Stimulated activated CD4-positive, alpha-beta T cell treated with anti-CD3 and anti-CD28 coated beads, Interleukin-12 subunit alpha, Interleukin-12 subunit beta, amount 100 ng/mL, for 4 hours (primary cell): ENCODE data around the gene IL10RA.
"Not testable (repeated sequence)": the region's sequence is repeated elsewhere in the genome, so short reads cannot be mapped to it uniquely, and the experiment has no call there.

Experiments used
- DNase-seq: peaks from one replicate; pipeline ENCODE4 v3.0.0-alpha.2; 2020

Gene IL10RA

DNA sequence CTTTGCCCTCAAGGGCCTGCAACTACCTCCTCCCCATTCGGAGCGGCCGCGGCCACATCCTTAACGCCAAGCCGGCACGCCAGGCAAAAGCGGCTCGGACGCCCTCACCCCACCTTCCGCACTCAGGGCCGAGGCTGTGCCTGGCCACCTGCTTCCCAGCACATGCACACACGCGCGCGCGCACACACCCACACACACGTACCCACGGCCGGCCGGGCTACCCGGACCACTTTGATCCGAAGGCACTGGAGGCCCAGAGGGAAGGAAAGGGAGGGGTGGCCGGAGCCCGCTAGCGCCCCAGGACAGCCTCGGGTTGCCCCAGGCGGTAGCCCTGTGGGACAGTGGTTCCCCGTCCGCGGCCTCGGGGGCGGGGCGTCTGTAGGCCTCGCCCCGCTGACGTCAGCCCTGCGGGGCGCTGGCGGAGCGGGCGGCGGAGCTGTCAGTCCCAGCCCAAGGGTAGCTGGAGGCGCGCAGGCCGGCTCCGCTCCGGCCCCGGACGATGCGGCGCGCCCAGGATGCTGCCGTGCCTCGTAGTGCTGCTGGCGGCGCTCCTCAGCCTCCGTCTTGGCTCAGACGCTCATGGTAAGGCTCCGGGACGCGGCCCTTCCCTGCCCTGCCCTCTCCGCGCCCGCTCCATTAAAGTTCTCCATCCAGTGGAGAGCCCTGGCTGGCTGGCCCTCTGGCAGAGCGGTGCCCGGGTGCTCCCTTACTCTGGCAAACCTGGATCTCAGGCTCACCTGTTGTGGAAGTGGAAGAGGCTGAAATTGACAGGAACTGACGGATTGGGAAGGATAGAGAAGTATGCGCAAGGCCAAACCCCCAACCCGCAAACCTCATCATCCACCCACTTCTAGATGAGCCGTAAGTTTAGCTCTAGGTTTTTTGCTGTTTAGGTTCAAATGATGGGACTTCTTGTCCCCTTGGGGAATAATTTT is at the start of gene IL10RA:
Gene IL10RA (plus strand): TSS at position 442 of the 935 bp plus-strand sequence. CDS start 74 bp downstream, at position 516.
- peak; percentile 77 for DNase-seq

GRCh38 chr11:117936973-117937372 is 49.2 kb upstream of the IL10RA start:
- no peak for DNase-seq

- no peak for DNase-seq
Observed at GRCh38 chr11:117940736-117941135, 45.5 kb upstream of the IL10RA start.

DNA sequence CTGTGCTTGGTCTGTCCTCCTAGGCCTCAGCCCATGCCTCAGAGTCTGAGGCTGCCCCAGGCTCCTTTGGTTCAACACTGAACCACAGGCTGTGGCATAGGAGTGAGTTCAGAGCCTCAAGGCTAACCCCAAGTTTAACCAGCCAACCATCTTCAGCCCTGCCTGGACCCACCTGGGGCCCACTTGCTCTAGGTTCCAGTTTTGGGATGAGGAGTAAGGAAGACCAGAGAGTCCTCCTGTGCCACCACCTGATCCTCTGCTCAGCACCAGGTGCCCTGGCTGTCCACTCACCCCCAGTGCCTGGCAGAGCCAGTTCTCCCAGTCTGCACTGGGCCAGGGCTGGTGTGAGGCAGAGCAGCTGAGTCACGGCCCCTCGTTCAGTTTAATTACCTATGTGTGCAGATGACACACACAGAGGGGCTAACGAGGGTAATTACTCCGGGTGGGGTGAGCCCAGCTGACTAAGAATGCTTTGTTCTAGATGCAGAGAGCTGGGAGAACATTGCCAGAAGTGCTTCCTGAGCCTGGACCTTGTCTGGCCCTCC is 45.0 kb upstream of the IL10RA start:
- no peak for DNase-seq

GRCh38 chr11:117941976-117942654 is 44.1 kb upstream of the IL10RA start:
- no peak for DNase-seq

DNA sequence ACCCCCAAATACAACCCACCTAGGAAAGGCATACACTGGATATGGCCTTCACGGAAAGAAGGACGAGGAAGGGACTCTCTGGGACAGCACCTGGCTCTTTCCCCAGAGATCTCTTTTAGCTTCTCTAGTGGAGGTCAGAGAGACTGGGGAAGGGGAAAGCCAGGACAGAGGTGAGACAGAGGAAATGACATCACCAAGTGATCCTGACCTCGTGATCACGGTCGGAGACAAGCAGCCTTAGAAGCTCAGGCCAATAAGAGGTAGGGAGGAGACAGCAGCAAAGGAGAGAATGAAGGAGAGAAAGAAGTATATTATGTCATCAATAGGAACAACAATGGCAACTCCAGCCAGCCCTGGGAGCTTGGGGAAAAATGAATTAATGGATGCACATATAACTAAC is 41.6 kb upstream of the IL10RA start:
- no peak for DNase-seq

DNA sequence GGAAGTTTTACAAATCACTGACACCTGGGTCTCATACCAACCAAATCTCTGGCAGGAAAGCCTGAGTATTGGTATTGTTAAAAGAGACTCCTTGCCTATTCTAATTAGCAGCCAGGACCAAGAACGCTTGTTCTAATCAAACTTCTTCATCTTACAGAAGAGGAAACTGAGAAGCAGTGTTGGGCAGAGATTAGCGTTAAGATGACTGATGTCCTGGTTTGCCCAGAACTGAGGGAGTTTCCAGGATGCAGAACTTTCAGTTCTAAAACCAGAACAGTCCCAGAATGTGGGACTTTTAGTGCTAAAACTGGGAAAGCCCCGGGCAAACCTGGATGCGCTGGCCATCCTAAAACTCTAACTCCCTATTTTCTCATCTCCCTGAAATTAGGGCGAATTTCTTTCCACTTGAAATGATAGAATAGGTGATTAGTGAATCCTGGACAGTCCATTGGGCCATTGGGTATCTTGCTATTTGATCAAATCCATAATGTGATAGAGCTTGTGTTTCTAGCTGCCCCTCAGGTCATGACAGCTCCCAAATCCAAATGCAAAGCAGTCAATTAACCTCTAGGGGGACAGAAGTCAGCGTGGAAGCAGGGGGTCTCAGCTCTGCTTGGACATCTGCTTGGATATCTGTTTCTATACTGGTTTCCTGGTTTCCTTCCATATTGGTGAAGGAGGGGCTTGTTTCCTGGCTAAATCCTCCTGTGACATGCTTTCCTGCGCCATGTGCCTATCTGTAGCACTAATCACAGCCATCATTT is 41.0 kb upstream of the IL10RA start:
- no peak for DNase-seq

DNA sequence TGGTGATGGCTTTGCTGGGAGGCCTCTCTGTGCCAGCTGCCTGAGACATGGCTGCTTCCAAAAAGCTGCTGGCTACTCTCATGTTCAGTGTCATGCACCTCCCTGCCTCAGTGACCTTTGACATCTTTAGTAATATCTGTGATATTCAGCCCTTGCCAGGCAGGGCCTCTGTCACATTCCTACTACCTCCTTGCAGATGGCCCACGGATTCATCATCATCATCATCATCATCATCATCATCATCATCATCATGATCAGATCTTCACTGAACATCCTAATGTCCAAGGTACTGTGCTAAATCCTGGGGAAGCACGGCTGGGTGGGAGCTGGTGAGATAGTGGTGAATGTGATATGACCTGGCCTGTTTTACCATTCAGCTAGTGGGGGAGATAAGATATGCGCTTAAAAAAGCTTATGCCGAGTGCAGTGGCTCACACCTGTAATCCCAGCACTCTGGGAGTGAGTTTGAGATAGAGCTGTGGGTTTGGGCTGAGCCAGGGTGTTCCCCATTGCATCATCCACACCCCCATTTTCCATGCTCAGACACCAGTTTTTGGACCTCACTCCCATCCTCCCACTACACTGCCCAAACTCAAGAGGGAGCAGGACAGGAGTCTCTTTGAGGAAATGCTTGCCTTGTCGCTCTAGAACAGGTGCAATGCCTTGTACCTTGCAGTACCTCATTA is 39.9 kb upstream of the IL10RA start:
- DNase-seq: no peak

DNA sequence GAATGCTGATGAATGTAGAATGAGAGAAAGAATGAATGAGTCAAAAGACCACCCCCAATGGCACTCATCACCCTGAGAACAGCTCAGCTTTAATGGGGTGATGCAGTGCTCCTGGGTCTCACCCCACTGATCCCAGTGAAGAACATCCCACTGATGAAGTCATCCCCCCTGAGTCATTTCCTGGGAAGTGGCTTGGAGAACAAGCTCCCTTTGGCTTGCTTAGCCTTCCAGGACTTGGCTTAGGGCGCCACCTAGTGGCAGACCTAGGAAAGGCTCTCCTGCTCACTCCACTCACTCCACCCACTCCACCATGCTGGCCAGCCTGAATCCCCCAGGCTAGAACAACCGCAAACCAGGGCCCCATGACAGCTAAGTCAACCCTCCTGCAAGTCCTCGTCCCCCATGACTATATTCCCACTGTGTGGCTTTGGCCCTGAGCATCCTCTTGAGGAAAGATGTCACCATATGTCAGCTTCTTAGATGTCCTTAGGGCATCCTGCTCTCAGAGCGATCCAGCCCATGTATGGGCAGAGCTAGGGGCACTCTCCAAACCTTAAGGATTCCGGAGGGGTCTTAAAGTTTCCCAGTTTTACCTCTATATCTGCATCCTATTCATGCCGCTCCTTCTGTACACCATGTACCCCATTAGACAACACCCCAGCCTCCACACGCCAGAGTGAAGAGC is 39.2 kb upstream of the IL10RA start:
- peak; percentile 82 for DNase-seq

GRCh38 chr11:117947751-117948150 is 38.4 kb upstream of the IL10RA start:
- not testable (repeated sequence) for DNase-seq

DNA sequence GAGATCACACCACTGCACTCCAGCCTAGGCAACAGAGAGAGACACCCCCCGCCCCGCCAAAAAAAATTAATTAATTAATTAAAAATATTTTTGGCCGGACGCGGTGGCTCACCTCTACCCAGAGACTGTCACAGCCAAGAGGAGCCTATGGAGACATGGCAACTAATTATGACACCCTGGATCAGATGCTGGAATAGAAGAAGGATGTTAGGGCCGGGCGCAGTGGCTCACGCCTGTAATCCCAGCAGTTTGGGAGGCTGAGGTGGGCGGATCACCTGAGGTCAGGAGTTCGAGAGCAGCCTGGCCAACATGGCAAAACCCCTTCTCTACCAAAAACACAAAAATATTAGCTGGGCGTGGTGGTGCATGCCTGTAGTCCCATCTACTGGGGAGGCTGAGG is 37.7 kb upstream of the IL10RA start:
- DNase-seq: not testable (repeated sequence)

DNA sequence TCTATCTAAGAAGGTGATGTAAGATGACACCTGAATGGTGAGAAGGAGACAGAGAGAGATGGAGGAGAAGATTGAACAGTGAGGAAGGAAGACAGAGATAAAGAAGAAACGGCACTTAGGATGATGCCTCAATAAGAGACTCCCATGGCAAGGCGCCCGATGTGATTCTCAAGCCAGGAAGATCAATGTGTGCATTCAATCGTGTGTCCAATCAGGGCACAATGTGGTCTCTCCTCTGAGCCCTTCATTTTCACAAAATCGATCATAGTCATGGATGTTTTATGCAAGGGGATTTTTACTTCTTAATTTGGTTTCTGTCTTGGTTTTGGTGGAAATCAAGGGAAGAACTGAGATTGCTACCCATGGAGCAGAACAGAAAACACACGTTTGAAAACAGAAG is 37.1 kb upstream of the IL10RA start:
- DNase-seq: no peak

GRCh38 chr11:117950301-117950700 is 35.9 kb upstream of the IL10RA start:
- no peak for DNase-seq

DNA sequence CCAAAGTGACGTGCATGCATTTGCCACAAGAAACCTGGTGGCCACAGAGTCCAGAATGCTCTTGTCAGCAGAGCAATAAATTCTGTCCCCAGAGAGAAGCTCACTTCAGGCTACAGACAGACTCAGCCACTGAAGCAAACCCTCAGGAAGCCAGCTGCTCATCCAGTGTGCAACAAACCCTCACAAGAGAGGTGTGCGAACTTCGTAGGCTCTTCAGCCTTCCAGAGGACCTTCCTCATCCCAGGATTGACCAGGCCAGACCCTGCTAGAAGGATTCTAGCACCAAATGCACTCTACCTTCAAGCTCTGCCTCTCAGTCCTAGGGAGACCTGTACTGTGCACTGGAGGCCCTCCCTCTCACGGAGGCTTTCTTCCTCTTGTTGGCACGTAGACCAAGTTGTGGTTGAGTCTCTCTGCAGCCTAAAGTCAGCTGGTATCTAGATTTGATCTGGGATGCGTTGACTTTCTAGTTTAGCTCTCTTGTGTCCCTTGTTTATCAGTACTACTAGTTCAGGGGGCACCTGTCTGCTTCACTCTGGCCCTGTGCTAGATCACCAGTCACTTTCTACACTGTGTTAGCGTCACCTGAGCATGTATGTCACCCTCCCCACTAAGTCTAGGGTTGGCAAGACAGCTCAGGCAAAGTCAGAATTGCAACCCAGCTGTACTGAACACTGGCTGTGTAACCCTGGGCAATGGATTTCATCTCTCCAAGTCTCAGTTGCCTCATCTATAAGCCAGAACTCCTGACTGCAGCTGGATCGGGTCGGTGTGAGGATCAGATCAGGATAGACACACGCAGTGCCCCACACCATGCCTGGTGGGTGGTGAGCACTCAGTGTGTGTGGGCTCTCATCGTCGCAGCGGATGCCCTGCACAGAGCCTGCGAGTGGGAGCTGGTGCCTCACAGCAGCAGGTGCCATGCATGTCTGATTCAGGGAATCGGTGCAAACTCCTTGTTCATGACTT is 34.9 kb upstream of the IL10RA start:
- no peak for DNase-seq

GRCh38 chr11:117953024-117953671 is 33.0 kb upstream of the IL10RA start:
- no peak for DNase-seq

GRCh38 chr11:117958949-117959348 is 27.2 kb upstream of the IL10RA start:
- no peak for DNase-seq

GRCh38 chr11:117959438-117960149 is 26.6 kb upstream of the IL10RA start:
- DNase-seq: no peak

DNA sequence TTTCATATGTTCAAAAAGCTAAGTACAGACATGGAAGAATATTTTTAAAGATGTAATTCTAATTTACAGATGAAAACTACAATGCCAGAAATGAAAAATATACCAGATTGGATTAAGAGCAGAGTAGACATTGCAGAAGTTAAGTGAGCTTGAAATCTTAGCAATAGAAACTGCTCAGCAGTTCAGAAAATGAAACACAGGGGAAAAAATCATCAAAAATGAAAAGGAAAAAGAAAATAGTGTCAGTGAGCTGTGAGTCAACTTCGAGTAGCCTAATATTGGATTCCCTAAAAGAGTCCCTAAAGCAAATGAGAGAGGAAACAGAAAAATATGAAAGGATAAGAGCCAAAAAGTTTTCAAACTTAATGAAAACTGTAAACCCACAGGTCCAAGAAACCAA is 25.8 kb upstream of the IL10RA start:
- DNase-seq: no peak

GRCh38 chr11:117961896-117962295 is 24.3 kb upstream of the IL10RA start:
- no peak for DNase-seq
